Measurements from ENCODE around the gene ADAM30. TPM values are rescaled to one million over a fixed set of nuclear protein-coding genes. Genes with fewer than 3 reads are reported as not detected.

The ADAM30 gene
- total RNA-seq, 1 experiment from 2014 or later, result not detected

GRCh38 chr1:119866451-119866850 lies 29.9 kb downstream of the ADAM30 start:
- Histone ChIP-seq H3K4me1 (ENCODE audit: control insufficient read depth, insufficient read depth, low read length) (0 out of 2 replicates have a peak, but pooled peaks cover 5% of the 10 kb centered on the region), H3K36me3 (ENCODE audit: control insufficient read depth, insufficient read depth, low read length) (no peaks in the 10 kb centered on the region), H3K27me3 (ENCODE audit: control insufficient read depth, insufficient read depth, low read length) (peaks cover 37% of the 10 kb centered on the region), H3K27ac (ENCODE audit: low read length) (no peak overlapping the region), H3K4me3 (ENCODE audit: low read depth in 2 of 2, low read length in 2 of 2) (no peak overlapping the region), H3K9me3 (ENCODE audit: control insufficient read depth, insufficient read depth, low read depth, low read length) (no peaks in the 10 kb centered on the region)
- intact Hi-C loops (cut with micrococcal nuclease; ENCODE audit: unreplicated experiment), result loop anchor here (10.0 kb wide), 1 partner anchor 78 kb away; no protein-coding TSS in a partner anchor
- POLR2A ChIA-PET, result no interaction called here
- no TSS peak for BruUV-seq (replicated peaks)
- CTCF ChIA-PET, result no interaction called here
- ATAC-seq (no peak), DNase-seq (ENCODE audit: low read depth, low spot score) (no peak)
- TF ChIP-seq TCF7L2 (IDR thresholded peaks at IDR 0.05; ENCODE audit: low read depth, low read length) (no peak), POLR2AphosphoS5 (IDR thresholded peaks at IDR 0.05; ENCODE audit: low read depth, low read length) (no peak), SIN3A (IDR thresholded peaks at IDR 0.05; ENCODE audit: borderline replicate concordance, insufficient read depth, low read depth, low read length) (no peak)
- TF ChIP-seq, protein P1, sequence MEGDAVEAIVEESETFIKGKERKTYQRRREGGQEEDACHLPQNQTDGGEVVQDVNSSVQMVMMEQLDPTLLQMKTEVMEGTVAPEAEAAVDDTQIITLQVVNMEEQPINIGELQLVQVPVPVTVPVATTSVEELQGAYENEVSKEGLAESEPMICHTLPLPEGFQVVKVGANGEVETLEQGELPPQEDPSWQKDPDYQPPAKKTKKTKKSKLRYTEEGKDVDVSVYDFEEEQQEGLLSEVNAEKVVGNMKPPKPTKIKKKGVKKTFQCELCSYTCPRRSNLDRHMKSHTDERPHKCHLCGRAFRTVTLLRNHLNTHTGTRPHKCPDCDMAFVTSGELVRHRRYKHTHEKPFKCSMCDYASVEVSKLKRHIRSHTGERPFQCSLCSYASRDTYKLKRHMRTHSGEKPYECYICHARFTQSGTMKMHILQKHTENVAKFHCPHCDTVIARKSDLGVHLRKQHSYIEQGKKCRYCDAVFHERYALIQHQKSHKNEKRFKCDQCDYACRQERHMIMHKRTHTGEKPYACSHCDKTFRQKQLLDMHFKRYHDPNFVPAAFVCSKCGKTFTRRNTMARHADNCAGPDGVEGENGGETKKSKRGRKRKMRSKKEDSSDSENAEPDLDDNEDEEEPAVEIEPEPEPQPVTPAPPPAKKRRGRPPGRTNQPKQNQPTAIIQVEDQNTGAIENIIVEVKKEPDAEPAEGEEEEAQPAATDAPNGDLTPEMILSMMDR (IDR thresholded peaks at IDR 0.05), result no peak
- TF ChIP-seq, protein P2, sequence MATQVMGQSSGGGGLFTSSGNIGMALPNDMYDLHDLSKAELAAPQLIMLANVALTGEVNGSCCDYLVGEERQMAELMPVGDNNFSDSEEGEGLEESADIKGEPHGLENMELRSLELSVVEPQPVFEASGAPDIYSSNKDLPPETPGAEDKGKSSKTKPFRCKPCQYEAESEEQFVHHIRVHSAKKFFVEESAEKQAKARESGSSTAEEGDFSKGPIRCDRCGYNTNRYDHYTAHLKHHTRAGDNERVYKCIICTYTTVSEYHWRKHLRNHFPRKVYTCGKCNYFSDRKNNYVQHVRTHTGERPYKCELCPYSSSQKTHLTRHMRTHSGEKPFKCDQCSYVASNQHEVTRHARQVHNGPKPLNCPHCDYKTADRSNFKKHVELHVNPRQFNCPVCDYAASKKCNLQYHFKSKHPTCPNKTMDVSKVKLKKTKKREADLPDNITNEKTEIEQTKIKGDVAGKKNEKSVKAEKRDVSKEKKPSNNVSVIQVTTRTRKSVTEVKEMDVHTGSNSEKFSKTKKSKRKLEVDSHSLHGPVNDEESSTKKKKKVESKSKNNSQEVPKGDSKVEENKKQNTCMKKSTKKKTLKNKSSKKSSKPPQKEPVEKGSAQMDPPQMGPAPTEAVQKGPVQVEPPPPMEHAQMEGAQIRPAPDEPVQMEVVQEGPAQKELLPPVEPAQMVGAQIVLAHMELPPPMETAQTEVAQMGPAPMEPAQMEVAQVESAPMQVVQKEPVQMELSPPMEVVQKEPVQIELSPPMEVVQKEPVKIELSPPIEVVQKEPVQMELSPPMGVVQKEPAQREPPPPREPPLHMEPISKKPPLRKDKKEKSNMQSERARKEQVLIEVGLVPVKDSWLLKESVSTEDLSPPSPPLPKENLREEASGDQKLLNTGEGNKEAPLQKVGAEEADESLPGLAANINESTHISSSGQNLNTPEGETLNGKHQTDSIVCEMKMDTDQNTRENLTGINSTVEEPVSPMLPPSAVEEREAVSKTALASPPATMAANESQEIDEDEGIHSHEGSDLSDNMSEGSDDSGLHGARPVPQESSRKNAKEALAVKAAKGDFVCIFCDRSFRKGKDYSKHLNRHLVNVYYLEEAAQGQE (IDR thresholded peaks at IDR 0.05; ENCODE audit: insufficient read depth in 1 of 2, low read depth in 2 of 2, low read length in 1 of 2), result no peak
- in situ Hi-C loops (cut with HindIII; ENCODE audit: low pct_unique_long_range_greater_than_20kb, low sequenced_read_pairs), result no loop called here

- Histone ChIP-seq H3K9me3 (ENCODE audit: control insufficient read depth, insufficient read depth, low read depth, low read length) (no peaks in the 10 kb centered on the region), H3K4me1 (ENCODE audit: control insufficient read depth, insufficient read depth, low read length) (no peaks in the 10 kb centered on the region), H3K36me3 (ENCODE audit: control insufficient read depth, insufficient read depth, low read length) (no peaks in the 10 kb centered on the region), H3K27me3 (ENCODE audit: control insufficient read depth, insufficient read depth, low read length) (peaks cover 37% of the 10 kb centered on the region), H3K27ac (ENCODE audit: low read length) (no peak overlapping the region), H3K4me3 (ENCODE audit: low read depth in 2 of 2, low read length in 2 of 2) (no peak overlapping the region)
- intact Hi-C loops (cut with micrococcal nuclease; ENCODE audit: unreplicated experiment) (loop anchor here (10.0 kb wide), 1 partner anchor 79 kb away; no protein-coding TSS in a partner anchor), in situ Hi-C loops (cut with HindIII; ENCODE audit: low pct_unique_long_range_greater_than_20kb, low sequenced_read_pairs) (no loop called here)
- no peak for DNase-seq (ENCODE audit: low read depth, low spot score)
- ATAC-seq, result no peak
- BruUV-seq (replicated peaks), result no TSS peak
- no peak for TF ChIP-seq SIN3A (IDR thresholded peaks at IDR 0.05; ENCODE audit: borderline replicate concordance, insufficient read depth, low read depth, low read length)
- TF ChIP-seq, protein P2 (IDR thresholded peaks at IDR 0.05; ENCODE audit: insufficient read depth in 1 of 2, low read depth in 2 of 2, low read length in 1 of 2), result no peak
- TF ChIP-seq, protein P1 (IDR thresholded peaks at IDR 0.05), result no peak
- no peak for TF ChIP-seq TCF7L2 (IDR thresholded peaks at IDR 0.05; ENCODE audit: low read depth, low read length)
- no peak for TF ChIP-seq POLR2AphosphoS5 (IDR thresholded peaks at IDR 0.05; ENCODE audit: low read depth, low read length)
- CTCF ChIA-PET, result no interaction called here
- POLR2A ChIA-PET, result no interaction called here
These were observed 30.7 kb downstream of the ADAM30 start for GRCh38 chr1:119865627-119866026.
